ENCODE measurements around the gene EEPD1. TPM values are rescaled to one million over a fixed set of nuclear protein-coding genes. Genes with fewer than 3 reads are reported as not detected.

EEPD1 gene
- total RNA-seq, 1 donor from 2014 or later: 8.7 TPM

DNA sequence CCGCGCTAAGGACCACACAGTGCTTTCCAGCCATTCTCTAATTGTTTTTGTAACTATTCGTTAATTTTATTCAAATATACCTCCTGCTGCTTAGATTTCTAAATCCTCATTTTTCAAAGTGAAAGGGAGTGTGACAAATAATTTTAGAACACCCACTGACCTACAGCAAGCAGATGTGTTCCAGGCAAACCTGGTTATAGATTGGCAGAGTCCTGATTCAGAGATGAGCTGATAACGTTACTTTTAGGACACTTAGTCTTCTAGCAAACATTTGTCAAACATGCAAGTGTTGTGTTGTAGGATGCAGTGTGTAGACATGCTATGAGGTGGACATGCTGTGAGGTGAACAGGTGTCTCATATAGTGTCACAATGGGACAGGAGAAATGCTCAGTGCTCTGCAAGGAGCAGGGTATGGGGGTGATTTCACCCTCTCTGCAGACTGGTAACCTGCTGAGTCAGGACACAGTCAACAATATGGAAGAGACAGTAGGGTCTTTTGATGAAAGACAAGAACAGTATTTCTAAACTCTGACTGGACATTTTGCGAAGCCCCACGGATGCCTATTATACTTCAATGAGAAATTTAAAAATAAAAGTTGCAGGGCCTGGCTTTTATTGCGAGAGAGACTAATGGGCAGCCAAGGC lies 144.4 kb downstream of the EEPD1 start:
- TF ChIP-seq, protein P1, sequence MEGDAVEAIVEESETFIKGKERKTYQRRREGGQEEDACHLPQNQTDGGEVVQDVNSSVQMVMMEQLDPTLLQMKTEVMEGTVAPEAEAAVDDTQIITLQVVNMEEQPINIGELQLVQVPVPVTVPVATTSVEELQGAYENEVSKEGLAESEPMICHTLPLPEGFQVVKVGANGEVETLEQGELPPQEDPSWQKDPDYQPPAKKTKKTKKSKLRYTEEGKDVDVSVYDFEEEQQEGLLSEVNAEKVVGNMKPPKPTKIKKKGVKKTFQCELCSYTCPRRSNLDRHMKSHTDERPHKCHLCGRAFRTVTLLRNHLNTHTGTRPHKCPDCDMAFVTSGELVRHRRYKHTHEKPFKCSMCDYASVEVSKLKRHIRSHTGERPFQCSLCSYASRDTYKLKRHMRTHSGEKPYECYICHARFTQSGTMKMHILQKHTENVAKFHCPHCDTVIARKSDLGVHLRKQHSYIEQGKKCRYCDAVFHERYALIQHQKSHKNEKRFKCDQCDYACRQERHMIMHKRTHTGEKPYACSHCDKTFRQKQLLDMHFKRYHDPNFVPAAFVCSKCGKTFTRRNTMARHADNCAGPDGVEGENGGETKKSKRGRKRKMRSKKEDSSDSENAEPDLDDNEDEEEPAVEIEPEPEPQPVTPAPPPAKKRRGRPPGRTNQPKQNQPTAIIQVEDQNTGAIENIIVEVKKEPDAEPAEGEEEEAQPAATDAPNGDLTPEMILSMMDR (IDR thresholded peaks at IDR 0.05; ENCODE audit: insufficient read depth, low read length, poor library complexity, severe bottlenecking): no peak
- H3K36me3 ChIP-seq (ENCODE audit: control insufficient read depth, insufficient read depth, low read length): no peaks in the 10 kb centered on the region
- H3K4me3 ChIP-seq (ENCODE audit: low read depth, low read length): no peak overlapping the region
- no peak for DNase-seq (ENCODE audit: low read depth)
- H3K27me3 ChIP-seq (ENCODE audit: control insufficient read depth, insufficient read depth, low read length): no peaks in the 10 kb centered on the region

GRCh38 chr7:36298106-36298505 lies 145.1 kb downstream of the EEPD1 start:
- TF ChIP-seq, protein P1 (IDR thresholded peaks at IDR 0.05; ENCODE audit: insufficient read depth, low read length, poor library complexity, severe bottlenecking): no peak
- Histone ChIP-seq H3K4me3 (ENCODE audit: low read depth, low read length) (no peak overlapping the region), H3K27me3 (ENCODE audit: control insufficient read depth, insufficient read depth, low read length) (no peaks in the 10 kb centered on the region), H3K36me3 (ENCODE audit: control insufficient read depth, insufficient read depth, low read length) (no peaks in the 10 kb centered on the region)
- DNase-seq (ENCODE audit: low read depth): no peak

GRCh38 chr7:36299223-36299774 lies 146.2 kb downstream of the EEPD1 start:
- H3K36me3 ChIP-seq (ENCODE audit: control insufficient read depth, insufficient read depth, low read length): no peaks in the 10 kb centered on the region
- DNase-seq (ENCODE audit: low read depth): no peak
- H3K27me3 ChIP-seq (ENCODE audit: control insufficient read depth, insufficient read depth, low read length): no peaks in the 10 kb centered on the region
- H3K4me3 ChIP-seq (ENCODE audit: low read depth, low read length): no peak overlapping the region
- TF ChIP-seq, protein P1 (IDR thresholded peaks at IDR 0.05; ENCODE audit: insufficient read depth, low read length, poor library complexity, severe bottlenecking): no peak

DNA sequence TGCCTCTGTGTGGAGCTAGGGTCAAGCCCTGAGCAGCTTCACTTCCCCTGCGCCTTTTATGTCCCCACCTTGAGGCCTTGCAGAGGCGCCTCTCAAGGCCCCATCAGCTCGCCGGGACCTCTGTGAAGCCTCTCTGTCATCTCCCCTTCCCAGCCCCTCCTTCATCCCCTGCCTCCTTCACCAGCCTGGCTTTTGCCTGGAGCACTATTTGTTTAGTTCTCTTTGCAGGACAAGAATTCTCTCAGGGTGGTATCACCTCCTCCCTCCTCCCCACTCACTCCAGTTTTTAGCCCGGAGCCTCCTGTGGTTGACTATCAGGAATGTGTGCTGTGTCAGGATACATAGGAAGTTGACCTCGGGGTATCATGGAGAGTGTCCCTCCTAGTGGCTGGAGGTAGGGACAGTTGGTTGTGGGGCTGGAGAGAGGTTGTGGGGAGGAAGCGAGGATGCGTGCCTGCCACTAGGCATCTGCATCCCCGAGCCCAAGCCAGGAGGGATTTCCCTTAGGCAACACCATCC lies 146.8 kb downstream of the EEPD1 start:
- H3K27me3 ChIP-seq (ENCODE audit: control insufficient read depth, insufficient read depth, low read length): no peaks in the 10 kb centered on the region
- no peak for DNase-seq (ENCODE audit: low read depth)
- no peak overlapping the region for H3K4me3 ChIP-seq (ENCODE audit: low read depth, low read length)
- TF ChIP-seq, protein P1 (IDR thresholded peaks at IDR 0.05; ENCODE audit: insufficient read depth, low read length, poor library complexity, severe bottlenecking): no peak
- no peaks in the 10 kb centered on the region for H3K36me3 ChIP-seq (ENCODE audit: control insufficient read depth, insufficient read depth, low read length)

DNA sequence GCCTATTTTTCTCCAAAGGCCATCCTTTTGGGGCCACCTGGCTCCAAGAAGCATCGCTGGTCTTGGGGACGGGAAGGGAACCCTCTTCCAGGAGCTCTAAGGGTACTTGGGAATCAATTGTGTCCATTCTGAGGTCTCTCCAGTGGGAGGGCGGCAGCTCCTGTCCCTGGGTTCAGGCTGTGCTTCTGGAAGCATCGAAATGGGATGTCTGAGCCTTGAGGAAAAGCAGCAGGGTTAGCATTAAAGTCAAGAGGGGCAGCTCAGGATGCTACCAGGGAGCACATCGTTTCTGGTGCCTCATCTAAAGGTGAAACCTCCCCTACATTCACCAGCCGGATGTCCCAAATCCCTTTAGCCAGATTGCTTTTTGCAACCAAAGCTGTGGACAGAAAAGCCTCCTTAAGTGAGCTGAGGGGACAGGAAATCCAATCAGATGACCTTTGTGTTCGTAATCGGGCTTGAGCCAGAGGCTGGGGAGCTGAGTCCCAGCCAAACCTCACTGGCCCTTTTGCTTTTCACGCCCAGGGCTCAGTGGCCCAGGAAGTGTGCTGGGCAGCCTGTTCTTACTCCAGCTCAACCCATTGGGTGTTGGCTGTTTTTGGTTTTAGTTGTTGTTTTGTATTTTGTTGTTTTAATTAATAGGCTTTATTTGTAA lies 147.8 kb downstream of the EEPD1 start:
- no peak overlapping the region for H3K4me3 ChIP-seq (ENCODE audit: low read depth, low read length)
- no peak for DNase-seq (ENCODE audit: low read depth)
- no peaks in the 10 kb centered on the region for H3K27me3 ChIP-seq (ENCODE audit: control insufficient read depth, insufficient read depth, low read length)
- no peaks in the 10 kb centered on the region for H3K36me3 ChIP-seq (ENCODE audit: control insufficient read depth, insufficient read depth, low read length)
- TF ChIP-seq, protein P1 (IDR thresholded peaks at IDR 0.05; ENCODE audit: insufficient read depth, low read length, poor library complexity, severe bottlenecking): no peak
